Measurements from ENCODE around the gene MRPL18. TPM values are rescaled to one million over a fixed set of nuclear protein-coding genes. Genes with fewer than 3 reads are reported as not detected.

The MRPL18 gene
- total RNA-seq, 1 donor from 2014 or later = 47.8 TPM

GRCh38 chr6:159759645-159760044 lies 30.6 kb upstream of the MRPL18 start:
- ATAC-seq = no peak
- DNase-seq = no peak
- H3K27me3 ChIP-seq (ENCODE audit: low read depth) = no peaks in the 10 kb centered on the region
- H3K4me3 ChIP-seq = no peak overlapping the region
- no peak overlapping the region for H3K27ac ChIP-seq
- H3K4me1 ChIP-seq = peaks cover 15% of the 10 kb centered on the region
- H3K9me3 ChIP-seq = no peaks in the 10 kb centered on the region
- intact Hi-C loops (cut with DNase I) = no loop called here
- H3K36me3 ChIP-seq = peaks cover 52% of the 10 kb centered on the region
- no peak for TF ChIP-seq CTCF (IDR thresholded peaks at IDR 0.05)

- peak overlapping the region; percentile 97 for H3K4me3 ChIP-seq
- H3K36me3 ChIP-seq = peaks cover 45% of the 10 kb centered on the region
- H3K9me3 ChIP-seq = no peaks in the 10 kb centered on the region
- no peaks in the 10 kb centered on the region for H3K27me3 ChIP-seq (ENCODE audit: low read depth)
- ATAC-seq (no peak), DNase-seq (no peak)
- no peak for TF ChIP-seq CTCF (IDR thresholded peaks at IDR 0.05)
- H3K27ac ChIP-seq = peak overlapping the region; percentile 98
- intact Hi-C loops (cut with DNase I) = no loop called here
- H3K4me1 ChIP-seq = peaks cover 15% of the 10 kb centered on the region
Observed at GRCh38 chr6:159760602-159761057, 29.6 kb upstream of the MRPL18 start.

- Histone ChIP-seq H3K4me3 (peak overlapping the region; percentile 97), H3K9me3 (no peaks in the 10 kb centered on the region), H3K4me1 (peaks cover 15% of the 10 kb centered on the region), H3K27ac (peak overlapping the region; percentile 98), H3K27me3 (ENCODE audit: low read depth) (no peaks in the 10 kb centered on the region), H3K36me3 (peaks cover 40% of the 10 kb centered on the region)
- ATAC-seq (no peak), DNase-seq (peak; percentile 53)
- intact Hi-C loops (cut with DNase I) = no loop called here
- no peak for TF ChIP-seq CTCF (IDR thresholded peaks at IDR 0.05)
Observed at GRCh38 chr6:159761129-159761872, 29.0 kb upstream of the MRPL18 start.

- intact Hi-C loops (cut with DNase I) = no loop called here
Observed at GRCh38 chr6:159761873-159762680, 28.2 kb upstream of the MRPL18 start, which contains the start of gene ACAT2. ACAT2 (plus strand) TSS chr6:159762045; CDS start chr6:159762088, 43 bp downstream.

More at GRCh38 chr6:159761873-159762680, 28.2 kb upstream of the MRPL18 start, which contains the start of gene ACAT2:
- peak; percentile 98 for DNase-seq
- TF ChIP-seq CTCF (IDR thresholded peaks at IDR 0.05) = no peak
- peaks cover 15% of the 10 kb centered on the region for H3K4me1 ChIP-seq
- no peaks in the 10 kb centered on the region for H3K27me3 ChIP-seq (ENCODE audit: low read depth)
- no peaks in the 10 kb centered on the region for H3K9me3 ChIP-seq
- peak; percentile 99 for ATAC-seq
- H3K4me3 ChIP-seq = peak within 1 kb of the TSS; percentile 97
- peaks cover 40% of the 10 kb centered on the region for H3K36me3 ChIP-seq
- peak within 1 kb of the TSS; percentile 98 for H3K27ac ChIP-seq
